ENCODE results near the gene KRT72. TPM values are rescaled to one million over a fixed set of nuclear protein-coding genes. Genes with fewer than 3 reads are reported as not detected.

The KRT72 gene
- total RNA-seq, 1 experiment from 2014 or later = not detected

DNA sequence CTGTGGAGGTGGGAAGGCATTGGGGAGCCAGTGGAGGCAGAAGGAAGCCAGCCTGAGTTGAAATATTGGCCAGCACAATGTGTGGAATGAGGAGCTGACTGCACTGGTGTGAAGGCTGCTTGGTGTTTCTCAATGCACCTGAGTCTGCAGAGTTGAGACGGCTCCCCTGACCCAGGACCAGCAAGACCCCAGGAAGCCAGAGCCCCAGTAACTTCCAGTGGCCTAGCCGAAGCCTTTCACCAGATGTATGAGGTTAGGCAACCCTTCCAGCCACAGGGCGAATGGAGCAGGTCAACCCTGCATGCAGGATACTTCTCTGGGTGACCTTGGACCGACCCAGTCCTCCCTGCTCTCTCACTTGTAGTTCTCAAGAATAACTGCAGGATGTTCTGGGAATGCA is 30.0 kb upstream of the KRT72 start:
- Histone ChIP-seq H3K4me3 (ENCODE audit: low read depth, low read length) (no peak overlapping the region), H3K27me3 (replicated peaks; ENCODE audit: control insufficient read depth, insufficient read depth, low read length) (no peaks in the 10 kb centered on the region), H3K4me1 (no peaks in the 10 kb centered on the region), H3K36me3 (ENCODE audit: control insufficient read depth, insufficient read depth, low read length) (no peaks in the 10 kb centered on the region), H3K9me3 (no peaks in the 10 kb centered on the region)
- intact Hi-C loops (cut with micrococcal nuclease; ENCODE audit: unreplicated experiment) = no loop called here
- Mint-ChIP-seq H3K27me3 (ENCODE audit: insufficient read depth, unreplicated experiment) (no peaks in the 10 kb centered on the region), H3K4me1 (ENCODE audit: low read depth, unreplicated experiment) (no peaks in the 10 kb centered on the region), H3K27ac (ENCODE audit: unreplicated experiment) (no peak overlapping the region), H3K36me3 (ENCODE audit: insufficient read depth, unreplicated experiment) (no peaks in the 10 kb centered on the region), H3K9me3 (ENCODE audit: unreplicated experiment) (no peaks in the 10 kb centered on the region), H3K4me3 (ENCODE audit: unreplicated experiment) (no peak overlapping the region)
- ChIA-PET POLR2A (no interaction called here), CTCF (no interaction called here)
- no peak for TF ChIP-seq CTCF (IDR thresholded peaks at IDR 0.05; ENCODE audit: insufficient read depth in 1 of 2, low read depth in 1 of 2, low read length in 1 of 2, severe bottlenecking in 1 of 2, unreplicated experiment in 1 of 2)
- BruUV-seq (replicated peaks) = no TSS peak
- DNase-seq = no peak

DNA sequence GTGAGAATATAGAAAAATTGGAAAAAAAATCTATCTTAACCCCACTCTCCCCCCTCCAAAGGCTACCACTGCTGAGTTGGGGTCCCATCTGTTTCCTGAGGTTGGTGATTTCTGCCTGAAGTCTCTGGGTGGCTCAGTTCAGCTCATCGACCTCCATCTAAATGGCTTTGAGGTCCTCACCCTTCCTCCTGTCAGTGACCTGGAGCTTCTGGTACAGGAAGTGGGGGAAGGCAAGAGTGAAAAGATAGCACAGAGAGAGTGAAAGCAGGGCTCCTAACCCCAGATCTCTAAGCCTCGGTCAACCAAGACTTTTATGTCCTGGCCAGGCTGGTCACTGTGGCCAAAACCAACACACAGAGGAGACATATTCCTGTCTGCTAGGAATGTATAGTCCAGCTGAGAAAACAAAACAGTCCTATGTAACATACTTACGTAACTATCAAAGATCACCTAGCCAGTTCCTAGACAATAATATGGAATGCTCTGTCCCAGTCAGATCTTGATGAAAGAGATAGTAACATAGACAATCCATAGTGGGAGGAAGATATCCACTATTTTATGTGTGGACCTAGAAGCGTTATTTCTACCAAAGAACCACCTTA is 29.4 kb upstream of the KRT72 start:
- Mint-ChIP-seq H3K4me1 (ENCODE audit: low read depth, unreplicated experiment) (no peaks in the 10 kb centered on the region), H3K27ac (ENCODE audit: unreplicated experiment) (no peak overlapping the region), H3K9me3 (ENCODE audit: unreplicated experiment) (no peaks in the 10 kb centered on the region), H3K27me3 (ENCODE audit: insufficient read depth, unreplicated experiment) (no peaks in the 10 kb centered on the region), H3K36me3 (ENCODE audit: insufficient read depth, unreplicated experiment) (no peaks in the 10 kb centered on the region), H3K4me3 (ENCODE audit: unreplicated experiment) (no peak overlapping the region)
- TF ChIP-seq CTCF (IDR thresholded peaks at IDR 0.05; ENCODE audit: insufficient read depth in 1 of 2, low read depth in 1 of 2, low read length in 1 of 2, severe bottlenecking in 1 of 2, unreplicated experiment in 1 of 2) = no peak
- POLR2A ChIA-PET = no interaction called here
- no peaks in the 10 kb centered on the region for H3K27me3 ChIP-seq (replicated peaks; ENCODE audit: control insufficient read depth, insufficient read depth, low read length)
- intact Hi-C loops (cut with micrococcal nuclease; ENCODE audit: unreplicated experiment) = no loop called here
- H3K4me1 ChIP-seq = no peaks in the 10 kb centered on the region
- no peaks in the 10 kb centered on the region for H3K9me3 ChIP-seq
- BruUV-seq (replicated peaks) = no TSS peak
- no peak overlapping the region for H3K4me3 ChIP-seq (ENCODE audit: low read depth, low read length)
- H3K36me3 ChIP-seq (ENCODE audit: control insufficient read depth, insufficient read depth, low read length) = no peaks in the 10 kb centered on the region
- CTCF ChIA-PET = interaction anchor here (0.7 kb wide), 1 partner anchor 222 kb away, joined by 3 read pairs; no protein-coding TSS in a partner anchor
- DNase-seq = no peak

- intact Hi-C loops (cut with micrococcal nuclease; ENCODE audit: unreplicated experiment) = no loop called here
- CTCF ChIA-PET = no interaction called here
- Mint-ChIP-seq H3K4me1 (ENCODE audit: low read depth, unreplicated experiment) (no peaks in the 10 kb centered on the region), H3K4me3 (ENCODE audit: unreplicated experiment) (no peak overlapping the region), H3K9me3 (ENCODE audit: unreplicated experiment) (no peaks in the 10 kb centered on the region), H3K27me3 (ENCODE audit: insufficient read depth, unreplicated experiment) (no peaks in the 10 kb centered on the region), H3K27ac (ENCODE audit: unreplicated experiment) (no peak overlapping the region), H3K36me3 (ENCODE audit: insufficient read depth, unreplicated experiment) (no peaks in the 10 kb centered on the region)
- H3K36me3 ChIP-seq (ENCODE audit: control insufficient read depth, insufficient read depth, low read length) = no peaks in the 10 kb centered on the region
- no peak for DNase-seq
- BruUV-seq (replicated peaks) = no TSS peak
- no peaks in the 10 kb centered on the region for H3K27me3 ChIP-seq (replicated peaks; ENCODE audit: control insufficient read depth, insufficient read depth, low read length)
- no peaks in the 10 kb centered on the region for H3K4me1 ChIP-seq
- POLR2A ChIA-PET = no interaction called here
- no peak for TF ChIP-seq CTCF (IDR thresholded peaks at IDR 0.05; ENCODE audit: insufficient read depth in 1 of 2, low read depth in 1 of 2, low read length in 1 of 2, severe bottlenecking in 1 of 2, unreplicated experiment in 1 of 2)
- H3K4me3 ChIP-seq (ENCODE audit: low read depth, low read length) = no peak overlapping the region
- no peaks in the 10 kb centered on the region for H3K9me3 ChIP-seq
These were observed 28.8 kb upstream of the KRT72 start for GRCh38 chr12:52630008-52630500.

Data from Caco-2 (cell line).